Astrocyte of the cerebellum (primary cell): Measurements from ENCODE around the gene SLC35F3.

Experiments
- DNase-seq: peaks from one replicate; pipeline ENCODE4 v3.0.0-alpha.2; 2011; ENCODE audit warnings: low read depth
- H3K4me3 ChIP-seq: 2 replicates; pipeline ENCODE4 v1.5.1; 2011; ENCODE audit warnings: mild to moderate bottlenecking, low read depth, low read length, moderate library complexity
- CTCF ChIP-seq: IDR thresholded peaks from 2 replicates; pipeline ENCODE4 v1.5.1; 2012; ENCODE audit warnings: low read length, low read depth, moderate library complexity, mild to moderate bottlenecking; ENCODE audit errors: missing control alignments
- in situ Hi-C: cut with HindIII; loops from 2 replicates; pipeline ENCODE4 v1.10.0; 2017; ENCODE audit warnings: low sequenced_read_pairs

SLC35F3 gene

GRCh38 chr1:234256359-234256758 is 351.9 kb downstream of the SLC35F3 start:
- peak; percentile 57 for DNase-seq
- no peak for TF ChIP-seq CTCF
- in situ Hi-C loops: no loop called here
- no peak overlapping the region for H3K4me3 ChIP-seq

- H3K4me3 ChIP-seq: no peak overlapping the region
- DNase-seq: no peak
- in situ Hi-C loops: no loop called here
- no peak for TF ChIP-seq CTCF
These were observed 353.6 kb downstream of the SLC35F3 start for GRCh38 chr1:234258071-234258470.

GRCh38 chr1:234260578-234260977 is 356.1 kb downstream of the SLC35F3 start:
- no peak for DNase-seq
- in situ Hi-C loops: no loop called here
- TF ChIP-seq CTCF: no peak

GRCh38 chr1:234261545-234261944 is 357.1 kb downstream of the SLC35F3 start:
- H3K4me3 ChIP-seq: no peak overlapping the region
- no peak for DNase-seq
- in situ Hi-C loops: no loop called here
- TF ChIP-seq CTCF: no peak

More at GRCh38 chr1:234260578-234260977, 356.1 kb downstream of the SLC35F3 start:
- H3K4me3 ChIP-seq: no peak overlapping the region

- no peak for DNase-seq
- in situ Hi-C loops: no loop called here
- no peak for TF ChIP-seq CTCF
- no peak overlapping the region for H3K4me3 ChIP-seq
These were observed 357.7 kb downstream of the SLC35F3 start for GRCh38 chr1:234262007-234262753.

- in situ Hi-C loops: no loop called here
These were observed 358.3 kb downstream of the SLC35F3 start for GRCh38 chr1:234262754-234263105.

More at GRCh38 chr1:234262754-234263105, 358.3 kb downstream of the SLC35F3 start:
- no peak overlapping the region for H3K4me3 ChIP-seq
- no peak for TF ChIP-seq CTCF
- DNase-seq: no peak
